ENCODE results near the gene OLFML2A.
A peak's percentile ranks its signal among the peaks of the same experiment; 100 is the strongest.

OLFML2A gene

GRCh38 chr9:124855944-124856765 is 79.2 kb downstream of the OLFML2A start:
- DNase-seq = no peak

GRCh38 chr9:124857533-124858162 is 80.7 kb downstream of the OLFML2A start:
- no peak for DNase-seq

- DNase-seq = no peak
Observed at GRCh38 chr9:124858330-124859046, 81.6 kb downstream of the OLFML2A start.

- DNase-seq = no peak
Observed at GRCh38 chr9:124859803-124860581, 83.1 kb downstream of the OLFML2A start.

GRCh38 chr9:124860582-124861341 is 83.8 kb downstream of the OLFML2A start:
- DNase-seq = no peak

GRCh38 chr9:124861342-124862229 is 84.7 kb downstream of the OLFML2A start, which contains the start of the genes ARPC5L and RPL35:
Gene ARPC5L (plus strand): TSS chr9:124862130. CDS start chr9:124869291, 7,161 bp downstream.
Gene RPL35 (minus strand): TSS chr9:124861957. CDS start chr9:124861912, 45 bp downstream.
- peak; percentile 59 to 91 for DNase-seq

- DNase-seq = no peak
Observed at GRCh38 chr9:124863371-124863871, 86.5 kb downstream of the OLFML2A start.
